Measurements from ENCODE around the gene RHOU.

GRCh38 chr1:228691211-228691610, 44.1 kb upstream of the RHOU start:
- TF ChIP-seq CTCF (conservative IDR thresholded peaks at IDR 0.05; ENCODE audit: low read depth, low read length) = no peak
- no peak for TF ChIP-seq EZH2 (IDR thresholded peaks at IDR 0.05; ENCODE audit: low read length, unreplicated experiment)

All from PC-3 (cell line).